Liver (tissue), 9 donors: Measurements from ENCODE around the gene GAN. TPM values are rescaled to one million over a fixed set of nuclear protein-coding genes. Genes with fewer than 3 reads are reported as not detected.

Experiments used
- DNase-seq: peaks from one replicate; pipeline ENCODE4 v3.0.0-alpha.2; 2017; ENCODE audit warnings: low spot score
- H3K27ac ChIP-seq, 2 donors: one replicate each; pipeline ENCODE4 v1.7.0; 2013; ENCODE audit warnings: inconsistent platforms in 2 of 2, low read length in 2 of 2, control low read depth in 1 of 2, low read depth in 1 of 2, mild to moderate bottlenecking in 1 of 2
- H3K27me3 ChIP-seq, 4 donors: one replicate each; pipeline versions ENCODE4 v1.6.1 to v1.7.0; 2013; ENCODE audit warnings: low read length in 3 of 4, inconsistent platforms in 1 of 4, mild to moderate bottlenecking in 1 of 4, moderate library complexity in 1 of 4; ENCODE audit not compliant: control insufficient read depth in 4 of 4, insufficient read depth in 4 of 4
- H3K36me3 ChIP-seq, 4 donors: one replicate each; pipeline versions ENCODE4 v1.6.1 to v1.7.0; 2013; ENCODE audit warnings: low read length in 3 of 4, mild to moderate bottlenecking in 3 of 4, low read depth in 1 of 4, moderate library complexity in 1 of 4; ENCODE audit not compliant: control insufficient read depth in 4 of 4, insufficient read depth in 3 of 4
- H3K4me1 ChIP-seq, 4 donors: one replicate each; pipeline versions ENCODE4 v1.6.1 to v1.7.0; 2013; ENCODE audit warnings: low read length in 3 of 4, mild to moderate bottlenecking in 3 of 4, moderate library complexity in 1 of 4; ENCODE audit not compliant: control insufficient read depth in 4 of 4, insufficient read depth in 4 of 4
- H3K4me3 ChIP-seq, 3 donors: one replicate each; pipeline versions ENCODE4 v1.6.1 to v1.7.0; 2013; ENCODE audit warnings: low read length in 3 of 3, control low read depth in 1 of 3, low read depth in 1 of 3, mild to moderate bottlenecking in 1 of 3
- H3K9ac ChIP-seq, 2 donors: one replicate each; pipeline ENCODE4 v1.7.0; 2013; ENCODE audit warnings: low read length in 2 of 2, mild to moderate bottlenecking in 2 of 2, moderate library complexity in 2 of 2, control low read depth in 1 of 2, low read depth in 1 of 2
- H3K9me3 ChIP-seq, 4 donors: one replicate each; pipeline versions ENCODE4 v1.6.1 to v1.7.0; 2013; ENCODE audit warnings: low read length in 3 of 4; ENCODE audit not compliant: control insufficient read depth in 4 of 4
- EGR1 ChIP-seq, 2 donors: IDR thresholded peaks; 2 replicates each; pipeline ENCODE4 v1.6.1; 2016 to 2018; ENCODE audit warnings: antibody characterized with exemption in 2 of 2, low read depth in 2 of 2
- FOXA1 ChIP-seq: IDR thresholded peaks from 2 replicates; pipeline ENCODE4 v1.6.1; 2016; ENCODE audit warnings: antibody characterized with exemption
- FOXA2 ChIP-seq: IDR thresholded peaks from 2 replicates; pipeline ENCODE4 v1.6.1; 2016; ENCODE audit warnings: antibody characterized with exemption
- HNF4A ChIP-seq, 2 donors: conservative IDR thresholded peaks; 2 replicates each; pipeline ENCODE4 v1.6.1; 2016; ENCODE audit warnings: antibody characterized with exemption in 2 of 2, mild to moderate bottlenecking in 2 of 2
- HNF4G ChIP-seq: IDR thresholded peaks from 2 replicates; pipeline ENCODE4 v1.6.1; 2016; ENCODE audit warnings: antibody characterized with exemption
- JUND ChIP-seq, 2 donors: IDR thresholded peaks; 2 replicates each; pipeline ENCODE4 v1.6.1; 2016; ENCODE audit warnings: antibody characterized with exemption in 2 of 2
- NR2F2 ChIP-seq: IDR thresholded peaks from 2 replicates; pipeline ENCODE4 v1.6.1; 2016; ENCODE audit warnings: antibody characterized with exemption
- RAD21 ChIP-seq, 2 donors: IDR thresholded peaks; 2 replicates each; pipeline ENCODE4 v1.6.1; 2016; ENCODE audit warnings: antibody characterized with exemption in 2 of 2, mild to moderate bottlenecking in 2 of 2
- RXRA ChIP-seq, 2 donors: IDR thresholded peaks; 2 replicates each; pipeline ENCODE4 v1.6.1; 2017 to 2018; ENCODE audit warnings: antibody characterized with exemption in 2 of 2, mild to moderate bottlenecking in 1 of 2
- SP1 ChIP-seq: IDR thresholded peaks from 2 replicates; pipeline ENCODE4 v1.6.1; 2018; ENCODE audit warnings: antibody characterized with exemption, mild to moderate bottlenecking
- TAF1 ChIP-seq: conservative IDR thresholded peaks from 2 replicates; pipeline ENCODE4 v1.6.1; 2016; ENCODE audit warnings: antibody characterized with exemption, mild to moderate bottlenecking
- YY1 ChIP-seq: IDR thresholded peaks from 2 replicates; pipeline ENCODE4 v1.6.1; 2016; ENCODE audit warnings: antibody characterized with exemption, mild to moderate bottlenecking
- WGBS: extraction: QIAGEN DNeasy Blood & Tissue Kit; methylation state at CpG from one replicate; pipeline ENCODE4 v1.1.7; 2013; 5-methylcytosine and 5-hydroxymethylcytosine counted together
- polyA plus RNA-seq, 2 donors: library from polyadenylated mRNA; stranded (reverse) in 1 of 2; unstranded in 1 of 2; fragments of 200-250 nt in 1 of 2; fragments of >200 nt in 1 of 2; fragmentation: Nextera tagmentation in 1 of 2; extraction: Ambion mirVana in 1 of 2; gene quantifications; one replicate each; pipeline versions ENCODE4 v1.2.1 to v1.2.3, GENCODE V29; 2013 to 2015
- total RNA-seq, 2 donors: library from RNA; depleted of rRNA; stranded (reverse); fragments of >200 nt; gene quantifications; one replicate each; pipeline ENCODE4 v1.2.3, GENCODE V29; 2014
- TF ChIP-seq, protein P1 (sequence below): IDR thresholded peaks from 2 replicates; pipeline ENCODE4 v1.6.1; 2016; ENCODE audit warnings: antibody characterized with exemption
- TF ChIP-seq, protein P2 (sequence below): IDR thresholded peaks from 2 replicates; pipeline ENCODE4 v1.6.1; 2016; ENCODE audit warnings: antibody characterized with exemption, mild to moderate bottlenecking
- TF ChIP-seq, protein P3 (sequence below): IDR thresholded peaks from 2 replicates; pipeline ENCODE4 v1.6.1; 2016; ENCODE audit warnings: antibody characterized with exemption
- TF ChIP-seq, protein P4 (sequence below): IDR thresholded peaks from 2 replicates; pipeline ENCODE4 v1.6.1; 2016; ENCODE audit warnings: antibody characterized with exemption
- donor health status: healthy.
- donor health status: healthy.
- donor health status: healthy.
- donor health status: healthy.
- donor health status: healthy.

Gene GAN
- total and polyA plus RNA-seq, 4 donors, result 0.33 to 5.5 (median 1.5) TPM

DNA sequence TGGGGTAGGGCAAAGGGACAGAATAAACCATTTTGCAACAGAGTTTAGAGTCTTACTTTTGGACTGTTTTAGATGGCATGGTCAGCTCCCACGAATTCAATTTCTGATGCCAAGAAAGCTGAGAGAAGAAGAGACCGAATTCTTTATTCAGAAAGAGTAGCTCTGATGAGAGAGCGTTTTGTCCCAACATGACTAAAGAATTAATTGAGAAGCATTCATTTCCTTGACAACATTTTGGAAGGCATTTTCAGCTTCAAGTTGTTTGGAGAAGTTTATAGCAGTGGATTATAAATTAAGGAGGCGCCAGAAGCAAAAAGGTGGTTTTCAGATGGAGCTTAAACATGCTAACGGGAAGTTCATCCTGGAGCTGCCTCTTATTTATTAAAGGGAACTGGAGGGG lies 12.2 kb downstream of the GAN start:
- H3K4me1 ChIP-seq, result peaks cover 0 to 1% (median 0%) of the 10 kb centered on the region in 4 donors
- no peaks in the 10 kb centered on the region for H3K9me3 ChIP-seq
- no peak for DNase-seq
- no peaks in the 10 kb centered on the region for H3K36me3 ChIP-seq
- TF ChIP-seq FOXA1 (no peak), EGR1 (IDR thresholded peaks at IDR 0.05; ENCODE audit: low read depth in 2 of 2) (no peak), RXRA (IDR thresholded peaks at IDR 0.05) (no peak), TAF1 (no peak), YY1 (no peak), NR2F2 (no peak), RAD21 (IDR thresholded peaks at IDR 0.05) (no peak), FOXA2 (no peak)
- TF ChIP-seq, protein P1, sequence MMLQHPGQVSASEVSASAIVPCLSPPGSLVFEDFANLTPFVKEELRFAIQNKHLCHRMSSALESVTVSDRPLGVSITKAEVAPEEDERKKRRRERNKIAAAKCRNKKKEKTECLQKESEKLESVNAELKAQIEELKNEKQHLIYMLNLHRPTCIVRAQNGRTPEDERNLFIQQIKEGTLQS, result no peak
- WGBS, result 93% methylated on average over 5 of the region's 5 CpGs
- no peak overlapping the region for H3K9ac ChIP-seq
- H3K27me3 ChIP-seq, result no peaks in the 10 kb centered on the region
- no peak overlapping the region for H3K4me3 ChIP-seq
- no peak overlapping the region for H3K27ac ChIP-seq

DNA sequence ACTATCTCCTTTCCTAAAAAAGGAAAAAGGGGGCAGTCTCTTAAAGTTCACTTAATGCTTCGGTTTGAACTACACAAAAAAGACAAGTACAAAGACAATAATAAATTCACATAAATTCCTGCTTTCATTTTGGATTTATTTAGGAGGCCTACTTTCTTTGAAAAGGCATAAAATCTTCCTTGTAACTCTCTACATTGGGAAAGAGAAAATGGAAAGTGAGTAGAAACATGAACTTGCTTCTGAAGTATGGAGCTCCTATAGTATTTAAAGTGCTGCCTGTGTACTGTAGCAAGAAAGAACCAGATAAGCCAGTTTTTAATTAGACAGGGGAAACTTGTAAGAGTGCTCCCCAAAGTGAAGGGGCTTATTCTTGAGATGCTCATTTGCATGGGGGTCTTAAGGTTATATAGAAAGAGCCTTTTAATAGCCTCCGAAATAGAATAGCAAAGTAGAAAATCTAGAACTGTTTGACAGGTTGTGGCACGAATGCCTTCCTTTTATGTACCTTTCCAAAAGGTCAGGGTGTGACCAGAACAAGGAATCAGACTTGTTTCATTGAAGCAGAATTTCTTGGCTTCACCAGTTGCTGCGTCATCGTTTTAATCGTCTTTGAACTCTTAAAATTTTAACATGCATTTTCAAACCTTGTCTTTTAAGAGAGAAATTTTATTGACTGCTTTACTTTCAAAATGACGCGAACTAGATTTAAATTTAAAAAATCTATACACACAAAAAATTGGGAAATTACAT lies 12.9 kb downstream of the GAN start:
- Histone ChIP-seq H3K9me3 (no peaks in the 10 kb centered on the region), H3K4me1 (no peaks in the 10 kb centered on the region), H3K27me3 (no peaks in the 10 kb centered on the region), H3K27ac (no peak overlapping the region), H3K4me3 (no peak overlapping the region), H3K36me3 (no peaks in the 10 kb centered on the region), H3K9ac (no peak overlapping the region)
- 66% methylated on average over 8 of the region's 8 CpGs for WGBS
- no peak for TF ChIP-seq EGR1 (IDR thresholded peaks at IDR 0.05; ENCODE audit: low read depth in 2 of 2)
- TF ChIP-seq HNF4G, result no peak
- no peak for TF ChIP-seq HNF4A (conservative IDR thresholded peaks at IDR 0.05)
- TF ChIP-seq, protein P1, result no peak
- no peak for TF ChIP-seq FOXA1
- no peak for TF ChIP-seq RXRA (IDR thresholded peaks at IDR 0.05)
- no peak for TF ChIP-seq FOXA2
- no peak for TF ChIP-seq YY1
- TF ChIP-seq, protein P2, sequence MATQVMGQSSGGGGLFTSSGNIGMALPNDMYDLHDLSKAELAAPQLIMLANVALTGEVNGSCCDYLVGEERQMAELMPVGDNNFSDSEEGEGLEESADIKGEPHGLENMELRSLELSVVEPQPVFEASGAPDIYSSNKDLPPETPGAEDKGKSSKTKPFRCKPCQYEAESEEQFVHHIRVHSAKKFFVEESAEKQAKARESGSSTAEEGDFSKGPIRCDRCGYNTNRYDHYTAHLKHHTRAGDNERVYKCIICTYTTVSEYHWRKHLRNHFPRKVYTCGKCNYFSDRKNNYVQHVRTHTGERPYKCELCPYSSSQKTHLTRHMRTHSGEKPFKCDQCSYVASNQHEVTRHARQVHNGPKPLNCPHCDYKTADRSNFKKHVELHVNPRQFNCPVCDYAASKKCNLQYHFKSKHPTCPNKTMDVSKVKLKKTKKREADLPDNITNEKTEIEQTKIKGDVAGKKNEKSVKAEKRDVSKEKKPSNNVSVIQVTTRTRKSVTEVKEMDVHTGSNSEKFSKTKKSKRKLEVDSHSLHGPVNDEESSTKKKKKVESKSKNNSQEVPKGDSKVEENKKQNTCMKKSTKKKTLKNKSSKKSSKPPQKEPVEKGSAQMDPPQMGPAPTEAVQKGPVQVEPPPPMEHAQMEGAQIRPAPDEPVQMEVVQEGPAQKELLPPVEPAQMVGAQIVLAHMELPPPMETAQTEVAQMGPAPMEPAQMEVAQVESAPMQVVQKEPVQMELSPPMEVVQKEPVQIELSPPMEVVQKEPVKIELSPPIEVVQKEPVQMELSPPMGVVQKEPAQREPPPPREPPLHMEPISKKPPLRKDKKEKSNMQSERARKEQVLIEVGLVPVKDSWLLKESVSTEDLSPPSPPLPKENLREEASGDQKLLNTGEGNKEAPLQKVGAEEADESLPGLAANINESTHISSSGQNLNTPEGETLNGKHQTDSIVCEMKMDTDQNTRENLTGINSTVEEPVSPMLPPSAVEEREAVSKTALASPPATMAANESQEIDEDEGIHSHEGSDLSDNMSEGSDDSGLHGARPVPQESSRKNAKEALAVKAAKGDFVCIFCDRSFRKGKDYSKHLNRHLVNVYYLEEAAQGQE, result no peak
- no peak for TF ChIP-seq JUND (IDR thresholded peaks at IDR 0.05)
- TF ChIP-seq RAD21 (IDR thresholded peaks at IDR 0.05), result no peak
- no peak for TF ChIP-seq TAF1
- TF ChIP-seq, protein P3, sequence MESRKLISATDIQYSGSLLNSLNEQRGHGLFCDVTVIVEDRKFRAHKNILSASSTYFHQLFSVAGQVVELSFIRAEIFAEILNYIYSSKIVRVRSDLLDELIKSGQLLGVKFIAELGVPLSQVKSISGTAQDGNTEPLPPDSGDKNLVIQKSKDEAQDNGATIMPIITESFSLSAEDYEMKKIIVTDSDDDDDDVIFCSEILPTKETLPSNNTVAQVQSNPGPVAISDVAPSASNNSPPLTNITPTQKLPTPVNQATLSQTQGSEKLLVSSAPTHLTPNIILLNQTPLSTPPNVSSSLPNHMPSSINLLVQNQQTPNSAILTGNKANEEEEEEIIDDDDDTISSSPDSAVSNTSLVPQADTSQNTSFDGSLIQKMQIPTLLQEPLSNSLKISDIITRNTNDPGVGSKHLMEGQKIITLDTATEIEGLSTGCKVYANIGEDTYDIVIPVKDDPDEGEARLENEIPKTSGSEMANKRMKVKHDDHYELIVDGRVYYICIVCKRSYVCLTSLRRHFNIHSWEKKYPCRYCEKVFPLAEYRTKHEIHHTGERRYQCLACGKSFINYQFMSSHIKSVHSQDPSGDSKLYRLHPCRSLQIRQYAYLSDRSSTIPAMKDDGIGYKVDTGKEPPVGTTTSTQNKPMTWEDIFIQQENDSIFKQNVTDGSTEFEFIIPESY, result no peak
- no peak for TF ChIP-seq SP1
- TF ChIP-seq, protein P4, sequence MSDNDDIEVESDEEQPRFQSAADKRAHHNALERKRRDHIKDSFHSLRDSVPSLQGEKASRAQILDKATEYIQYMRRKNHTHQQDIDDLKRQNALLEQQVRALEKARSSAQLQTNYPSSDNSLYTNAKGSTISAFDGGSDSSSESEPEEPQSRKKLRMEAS, result no peak
- DNase-seq, result no peak
